ENCODE measurements around the gene SEMG2. TPM values are rescaled to one million over a fixed set of nuclear protein-coding genes. Genes with fewer than 3 reads are reported as not detected.

The SEMG2 gene, protein sequence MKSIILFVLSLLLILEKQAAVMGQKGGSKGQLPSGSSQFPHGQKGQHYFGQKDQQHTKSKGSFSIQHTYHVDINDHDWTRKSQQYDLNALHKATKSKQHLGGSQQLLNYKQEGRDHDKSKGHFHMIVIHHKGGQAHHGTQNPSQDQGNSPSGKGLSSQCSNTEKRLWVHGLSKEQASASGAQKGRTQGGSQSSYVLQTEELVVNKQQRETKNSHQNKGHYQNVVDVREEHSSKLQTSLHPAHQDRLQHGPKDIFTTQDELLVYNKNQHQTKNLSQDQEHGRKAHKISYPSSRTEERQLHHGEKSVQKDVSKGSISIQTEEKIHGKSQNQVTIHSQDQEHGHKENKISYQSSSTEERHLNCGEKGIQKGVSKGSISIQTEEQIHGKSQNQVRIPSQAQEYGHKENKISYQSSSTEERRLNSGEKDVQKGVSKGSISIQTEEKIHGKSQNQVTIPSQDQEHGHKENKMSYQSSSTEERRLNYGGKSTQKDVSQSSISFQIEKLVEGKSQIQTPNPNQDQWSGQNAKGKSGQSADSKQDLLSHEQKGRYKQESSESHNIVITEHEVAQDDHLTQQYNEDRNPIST
- not detected for total RNA-seq

- no peak for ATAC-seq
- Mint-ChIP-seq H3K36me3 (ENCODE audit: low read depth) (no peaks in the 10 kb centered on the region), H3K9me3 (no peaks in the 10 kb centered on the region), H3K4me3 (no peak within 1 kb of the TSS), H3K27me3 (peaks cover 30% of the 10 kb centered on the region), H3K4me1 (ENCODE audit: low read depth) (no peaks in the 10 kb centered on the region), H3K27ac (no peak within 1 kb of the TSS)
- ChIA-PET CTCF (interaction anchor here (1.3 kb wide), 1 partner anchor 9 kb away, joined by 3 read pairs; no protein-coding TSS in a partner anchor), POLR2A (no interaction called here)
- no peak for TF ChIP-seq CTCF (IDR thresholded peaks at IDR 0.05)
- DNase-seq = no peak
- intact Hi-C loops (cut with micrococcal nuclease) = no loop called here
These were observed at the start of gene SEMG2 for GRCh38 chr20:45221076-45221475. TSS of gene SEMG2 (plus strand) at chr20:45221373. CDS start at chr20:45221390, 17 bp downstream.

GRCh38 chr20:45173522-45173921 lies 47.7 kb upstream of the SEMG2 start:
- POLR2A ChIA-PET = no interaction called here
- Mint-ChIP-seq H3K9me3 (no peaks in the 10 kb centered on the region), H3K4me1 (ENCODE audit: low read depth) (no peaks in the 10 kb centered on the region), H3K27me3 (peaks cover 3% of the 10 kb centered on the region), H3K36me3 (ENCODE audit: low read depth) (no peaks in the 10 kb centered on the region), H3K4me3 (no peak overlapping the region), H3K27ac (no peak overlapping the region)
- TF ChIP-seq CTCF (IDR thresholded peaks at IDR 0.05) = no peak
- intact Hi-C loops (cut with micrococcal nuclease) = no loop called here
- CTCF ChIA-PET = interaction anchor here (1.2 kb wide), 1 partner anchor 35 kb away, joined by 3 read pairs; no protein-coding TSS in a partner anchor
- no peak for DNase-seq
- ATAC-seq = no peak

DNA sequence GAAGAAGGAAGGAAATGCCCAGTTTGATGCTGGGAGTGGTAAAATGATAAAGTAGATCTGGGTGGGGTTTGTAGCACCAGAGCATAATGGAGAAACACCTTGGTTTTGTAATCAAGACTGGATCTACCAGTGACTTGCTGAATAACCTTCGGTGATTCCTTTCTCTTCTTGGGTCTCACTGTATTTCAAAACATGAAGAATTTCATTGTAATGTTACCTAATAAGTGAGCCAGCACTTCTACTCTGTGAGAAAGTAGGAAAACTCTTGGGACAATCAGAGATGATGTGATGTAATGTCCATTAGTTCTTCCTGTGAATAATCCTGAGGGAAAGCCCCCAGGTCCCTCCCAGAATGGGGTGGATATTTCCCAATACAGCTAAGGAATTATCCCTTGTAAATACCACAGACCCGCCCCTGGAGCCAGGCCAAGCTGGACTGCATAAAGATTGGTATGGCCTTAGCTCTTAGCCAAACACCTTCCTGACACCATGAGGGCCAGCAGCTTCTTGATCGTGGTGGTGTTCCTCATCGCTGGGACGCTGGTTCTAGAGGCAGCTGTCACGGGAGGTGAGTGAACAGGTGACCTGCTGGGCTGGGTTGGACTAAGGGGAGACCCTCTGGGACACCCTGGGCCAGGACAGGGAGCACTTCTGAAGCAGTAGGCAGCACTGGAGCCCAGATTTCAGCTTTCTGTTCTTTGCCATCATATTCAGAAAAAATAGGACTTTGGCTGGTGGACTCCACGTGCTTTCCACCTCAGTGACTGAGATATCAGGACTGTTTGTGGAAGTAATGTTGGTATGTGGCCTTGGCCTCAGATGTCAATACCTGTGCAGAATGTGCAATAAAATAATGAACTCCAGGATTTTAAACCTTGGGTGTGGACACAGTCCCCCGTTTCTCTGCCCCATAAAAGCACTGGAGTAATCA lies 46.5 kb upstream of the SEMG2 start, which contains the start of gene PI3:
Gene PI3 (plus strand): TSS at position 469 of the 931 bp plus-strand sequence. CDS start 21 bp downstream, at position 490.
- Mint-ChIP-seq H3K4me1 (ENCODE audit: low read depth) (no peaks in the 10 kb centered on the region), H3K9me3 (no peaks in the 10 kb centered on the region), H3K36me3 (ENCODE audit: low read depth) (no peaks in the 10 kb centered on the region), H3K27ac (no peak within 1 kb of the TSS), H3K27me3 (peaks cover 3% of the 10 kb centered on the region), H3K4me3 (no peak within 1 kb of the TSS)
- ATAC-seq = no peak
- POLR2A ChIA-PET = no interaction called here
- intact Hi-C loops (cut with micrococcal nuclease) = no loop called here
- CTCF ChIA-PET = no interaction called here
- DNase-seq = no peak
- no peak for TF ChIP-seq CTCF (IDR thresholded peaks at IDR 0.05)

GRCh38 chr20:45176526-45177267 lies 44.5 kb upstream of the SEMG2 start:
- no peaks in the 10 kb centered on the region for H3K27me3 Mint-ChIP-seq
- DNase-seq (no peak), ATAC-seq (no peak)
- POLR2A ChIA-PET = interaction anchor here (0.6 kb wide), 1 partner anchor 273 kb away, joined by 3 read pairs; no protein-coding TSS in a partner anchor
- no peaks in the 10 kb centered on the region for H3K9me3 Mint-ChIP-seq
- no peak for TF ChIP-seq CTCF (IDR thresholded peaks at IDR 0.05)
- no peak overlapping the region for H3K27ac Mint-ChIP-seq
- CTCF ChIA-PET = no interaction called here
- H3K4me3 Mint-ChIP-seq = no peak overlapping the region
- no peaks in the 10 kb centered on the region for H3K4me1 Mint-ChIP-seq (ENCODE audit: low read depth)
- intact Hi-C loops (cut with micrococcal nuclease) = no loop called here
- no peaks in the 10 kb centered on the region for H3K36me3 Mint-ChIP-seq (ENCODE audit: low read depth)

All from activated CD8-positive, alpha-beta T cell treated with anti-CD3 and anti-CD28 coated beads for 36 hours (primary cell).